H54 (cell line): Measurements from ENCODE around the gene GALR1.
"Not testable (repeated sequence)": the region's sequence is repeated elsewhere in the genome, so short reads cannot be mapped to it uniquely, and the experiment has no call there.

ENCODE experiments used
- DNase-seq: peaks from one replicate; pipeline ENCODE4 v3.0.0; 2011; ENCODE audit warnings: low spot score, mixed read lengths; ENCODE audit not compliant: insufficient read length
- FAIRE-seq: peaks from 3 replicates; lab custom pipeline; 2011; peaks lifted over from hg19 to GRCh38; lab: Jason Lieb, UNC
- POLR2A ChIP-seq: IDR thresholded peaks from 2 replicates; pipeline ENCODE4 v1.6.1; 2011; ENCODE audit warnings: low read depth, mild to moderate bottlenecking, low read length

Gene GALR1

GRCh38 chr18:77223221-77223639 lies 26.4 kb upstream of the GALR1 start:
- TF ChIP-seq POLR2A: no peak
- DNase-seq (no peak), FAIRE-seq (no peak)

DNA sequence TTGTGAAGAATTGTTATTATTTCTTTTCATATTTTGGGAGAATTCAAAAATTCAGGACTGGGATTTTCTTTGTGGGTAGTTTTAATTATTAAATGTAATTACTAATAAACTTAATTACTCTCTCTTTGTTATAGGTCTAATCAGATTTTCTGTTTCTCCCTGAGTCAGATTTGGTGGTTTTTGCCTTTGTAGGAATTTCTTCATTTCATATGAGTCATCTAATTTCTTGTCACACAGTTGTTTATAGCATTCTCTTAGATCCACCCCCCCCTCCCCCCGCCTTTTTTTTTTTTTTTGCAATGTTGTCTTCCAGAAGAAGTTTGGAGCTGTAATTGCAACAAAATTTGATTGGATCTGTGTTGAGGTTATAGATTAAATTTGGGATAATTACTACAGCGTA lies 26.0 kb upstream of the GALR1 start:
- FAIRE-seq (no peak), DNase-seq (no peak)

GRCh38 chr18:77230645-77231044 lies 19.0 kb upstream of the GALR1 start:
- FAIRE-seq: no peak
- TF ChIP-seq POLR2A: no peak
- no peak for DNase-seq

More for the DNA sequence above, 26.0 kb upstream of the GALR1 start:
- TF ChIP-seq POLR2A: no peak

- DNase-seq (no peak), FAIRE-seq (no peak)
Measured at GRCh38 chr18:77234504-77235365, 14.9 kb upstream of the GALR1 start.

DNA sequence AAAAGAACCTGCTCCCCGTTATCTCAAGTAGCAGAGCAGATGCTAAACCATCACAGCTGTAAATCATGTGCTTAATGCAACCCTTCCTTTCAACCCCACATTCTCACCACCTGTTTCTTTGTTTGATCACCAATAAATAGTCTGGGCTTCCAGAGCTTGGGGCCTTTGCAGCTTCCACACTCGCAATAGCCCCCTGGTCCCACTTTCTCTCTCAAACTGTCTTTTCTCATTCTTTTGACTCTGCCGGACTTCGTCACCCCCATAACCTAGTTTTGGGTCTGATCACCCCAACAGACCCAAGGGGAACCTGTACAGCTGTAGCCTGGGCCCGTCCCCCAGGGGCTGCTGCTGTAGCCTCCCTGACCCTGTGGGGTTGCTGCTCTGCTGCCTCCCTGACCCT lies 10.4 kb upstream of the GALR1 start:
- FAIRE-seq, DNase-seq: not testable (repeated sequence)

More at GRCh38 chr18:77234504-77235365, 14.9 kb upstream of the GALR1 start:
- no peak for TF ChIP-seq POLR2A

- no peak for DNase-seq
- no peak for FAIRE-seq
Measured at GRCh38 chr18:77248873-77249568, 627 bp upstream of the GALR1 start.

GRCh38 chr18:77250501-77250925 lies 865 bp downstream of the GALR1 start:
- TF ChIP-seq POLR2A: no peak
- DNase-seq (no peak), FAIRE-seq (no peak)

More at GRCh38 chr18:77248873-77249568, 627 bp upstream of the GALR1 start:
- no peak for TF ChIP-seq POLR2A

- FAIRE-seq (no peak), DNase-seq (no peak)
- no peak for TF ChIP-seq POLR2A
Measured at GRCh38 chr18:77250926-77251729, 1.5 kb downstream of the GALR1 start.

- TF ChIP-seq POLR2A: no peak
- FAIRE-seq (no peak), DNase-seq (no peak)
Measured at GRCh38 chr18:77251730-77252050, 2.0 kb downstream of the GALR1 start.

- no peak for TF ChIP-seq POLR2A
- FAIRE-seq (no peak), DNase-seq (no peak)
Measured at GRCh38 chr18:77254711-77255405, 5.2 kb downstream of the GALR1 start.

GRCh38 chr18:77255426-77256105 lies 5.9 kb downstream of the GALR1 start:
- FAIRE-seq (no peak), DNase-seq (no peak)
- TF ChIP-seq POLR2A: no peak

DNA sequence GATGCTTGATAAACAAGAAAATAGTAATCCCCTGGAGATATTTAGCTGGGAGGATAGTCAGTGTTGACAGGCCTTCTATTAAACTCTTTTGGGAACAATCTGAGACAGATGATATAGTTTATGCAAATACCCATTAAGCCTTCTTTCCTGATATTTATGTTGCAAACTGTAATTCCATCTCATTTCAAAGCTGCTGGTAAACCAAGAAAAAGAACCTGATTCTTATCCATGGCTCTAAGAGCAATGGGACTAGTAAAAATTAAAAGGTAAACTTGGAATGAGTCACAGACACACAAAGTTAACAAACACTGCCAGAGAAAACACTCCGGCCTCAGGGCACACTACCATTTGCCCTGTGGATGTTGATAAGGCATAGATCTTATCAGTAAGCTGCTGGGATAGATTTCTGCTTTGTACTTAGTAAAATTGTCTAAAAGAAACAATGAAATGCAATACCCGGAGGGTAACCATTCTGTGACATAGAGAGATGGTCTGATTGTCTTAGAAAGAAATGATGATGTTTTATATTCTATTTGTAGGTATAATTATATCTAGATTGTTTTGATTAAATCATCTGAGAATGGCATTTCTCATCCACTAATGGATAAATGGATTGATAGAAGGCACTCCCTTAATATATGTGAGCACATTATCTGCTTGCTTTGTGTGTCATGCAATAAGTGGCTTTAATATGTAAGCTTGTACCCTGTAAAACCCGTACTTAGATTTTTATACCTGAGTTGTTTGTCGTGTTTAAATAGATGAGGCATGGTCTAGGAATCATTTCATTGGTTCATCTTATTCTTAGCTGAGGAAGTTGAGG lies 13.2 kb downstream of the GALR1 start:
- no peak for TF ChIP-seq POLR2A
- DNase-seq (no peak), FAIRE-seq (no peak)

DNA sequence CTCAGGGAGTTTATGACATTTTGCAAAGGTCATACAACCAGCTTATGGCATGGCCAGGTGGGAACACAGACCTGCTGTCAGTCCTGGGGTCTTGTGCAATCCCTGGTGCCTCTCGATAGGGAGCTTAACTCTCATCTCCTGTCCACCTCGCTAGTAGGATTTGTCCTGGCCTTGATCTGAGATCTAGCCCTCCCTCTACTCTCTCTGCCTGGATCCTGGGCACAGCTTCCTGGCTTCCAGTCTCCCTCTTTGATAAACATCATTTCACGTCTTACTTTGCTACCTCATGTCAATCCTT lies 13.8 kb downstream of the GALR1 start:
- DNase-seq (no peak), FAIRE-seq (no peak)
- TF ChIP-seq POLR2A: no peak
